H9 (cell line): Measurements from ENCODE around the gene DENND10. TPM values are rescaled to one million over a fixed set of nuclear protein-coding genes. Genes with fewer than 3 reads are reported as not detected.

ENCODE experiments used
- DNase-seq: peaks from one replicate; pipeline ENCODE4 v3.0.0-alpha.2; 2017
- H2AFZ ChIP-seq: one replicate; pipeline ENCODE4 v1.6.1; 2013; ENCODE audit warnings: mild to moderate bottlenecking, low read length, control low read depth, moderate library complexity
- H2AK5ac ChIP-seq: 2 replicates; pipeline ENCODE4 v1.6.1; 2013; ENCODE audit warnings: low read length, control low read depth, mixed read lengths; ENCODE audit not compliant: insufficient read length
- H2BK120ac ChIP-seq: one replicate; pipeline ENCODE4 v1.6.1; 2013; ENCODE audit warnings: low read depth, mild to moderate bottlenecking, low read length, control low read depth, inconsistent platforms; ENCODE audit not compliant: poor library complexity, severe bottlenecking
- H2BK12ac ChIP-seq: 2 replicates; pipeline ENCODE4 v1.6.1; 2013; ENCODE audit warnings: low read length, control low read depth, mixed read lengths, low read depth; ENCODE audit not compliant: insufficient read length
- H2BK15ac ChIP-seq: 2 replicates; pipeline ENCODE4 v1.6.1; 2013; ENCODE audit warnings: low read depth, low read length, control low read depth
- H2BK20ac ChIP-seq: one replicate; pipeline ENCODE4 v1.6.1; 2013; ENCODE audit warnings: low read depth, mild to moderate bottlenecking, low read length, control low read depth, inconsistent platforms; ENCODE audit not compliant: poor library complexity, severe bottlenecking
- H2BK5ac ChIP-seq: 2 replicates; pipeline ENCODE4 v1.6.1; 2013; ENCODE audit warnings: low read length, control low read depth, mixed read lengths; ENCODE audit not compliant: insufficient read length
- H3K14ac ChIP-seq: 2 replicates; pipeline ENCODE4 v1.6.1; 2013; ENCODE audit warnings: low read length, control low read depth; ENCODE audit not compliant: insufficient read depth
- H3K18ac ChIP-seq: 2 replicates; pipeline ENCODE4 v1.6.1; 2013; ENCODE audit warnings: low read depth, mild to moderate bottlenecking, mixed read lengths, low read length, control low read depth; ENCODE audit not compliant: insufficient read length
- H3K23ac ChIP-seq: 2 replicates; pipeline ENCODE4 v1.6.1; 2013; ENCODE audit warnings: low read length, control low read depth, mixed read lengths, low read depth; ENCODE audit not compliant: insufficient read length
- H3K23me2 ChIP-seq: 2 replicates; pipeline ENCODE4 v1.6.1; 2013; ENCODE audit warnings: low read depth, mild to moderate bottlenecking, mixed read lengths, low read length, control low read depth; ENCODE audit not compliant: insufficient read length, poor library complexity, severe bottlenecking
- H3K27ac ChIP-seq: 2 replicates; pipeline ENCODE4 v1.5.1; 2013; ENCODE audit warnings: low read length, control low read depth, mixed read lengths, low read depth; ENCODE audit not compliant: insufficient read length
- H3K27me3 ChIP-seq: 2 replicates; pipeline ENCODE4 v1.6.1; 2013; ENCODE audit warnings: low read length, control low read depth, inconsistent platforms; ENCODE audit not compliant: insufficient read depth
- H3K4ac ChIP-seq: 2 replicates; pipeline ENCODE4 v1.6.1; 2013; ENCODE audit warnings: low read depth, mild to moderate bottlenecking, control low read depth, inconsistent platforms, low read length, moderate library complexity
- H3K4me1 ChIP-seq: 2 replicates; pipeline ENCODE4 v1.6.1; 2013; ENCODE audit warnings: low read length, control low read depth, inconsistent platforms; ENCODE audit not compliant: insufficient read depth
- H3K4me2 ChIP-seq: 2 replicates; pipeline ENCODE4 v1.6.1; 2013; ENCODE audit warnings: low read length, control low read depth, mixed read lengths; ENCODE audit not compliant: insufficient read length, insufficient read depth
- H3K56ac ChIP-seq: 2 replicates; pipeline ENCODE4 v1.6.1; 2013; ENCODE audit warnings: low read depth, mild to moderate bottlenecking, mixed read lengths, low read length, control low read depth; ENCODE audit not compliant: insufficient read length
- H3K79me1 ChIP-seq: 2 replicates; pipeline ENCODE4 v1.6.1; 2013; ENCODE audit warnings: low read depth, mild to moderate bottlenecking, moderate library complexity, low read length, control low read depth, inconsistent platforms; ENCODE audit not compliant: insufficient read depth, poor library complexity, severe bottlenecking
- H3K79me2 ChIP-seq: 2 replicates; pipeline ENCODE4 v1.6.1; 2013; ENCODE audit warnings: low read length, control low read depth, inconsistent platforms; ENCODE audit not compliant: insufficient read depth
- H3K9ac ChIP-seq: 2 replicates; pipeline ENCODE4 v1.6.1; 2013; ENCODE audit warnings: low read length, control low read depth, mixed read lengths; ENCODE audit not compliant: insufficient read length; ENCODE audit errors: extremely low read depth
- H3K9me3 ChIP-seq: one replicate; pipeline ENCODE4 v1.6.1; 2013; ENCODE audit warnings: low read depth, low read length, inconsistent platforms; ENCODE audit not compliant: control insufficient read depth
- H3T11ph ChIP-seq: one replicate; pipeline ENCODE4 v1.6.1; 2013; ENCODE audit warnings: mild to moderate bottlenecking, low read length, control low read depth, inconsistent platforms
- H4K20me1 ChIP-seq: one replicate; pipeline ENCODE4 v1.6.1; 2013; ENCODE audit not compliant: control insufficient read depth, insufficient read length, insufficient read depth
- H4K5ac ChIP-seq: 2 replicates; pipeline ENCODE4 v1.6.1; 2013; ENCODE audit warnings: low read depth, mild to moderate bottlenecking, mixed read lengths, low read length, control low read depth; ENCODE audit not compliant: insufficient read length
- H4K8ac ChIP-seq: replicated peaks from 2 replicates; pipeline ENCODE4 v1.6.1; 2013; ENCODE audit warnings: low read length, control low read depth, mixed read lengths, low read depth; ENCODE audit not compliant: insufficient read length
- H4K91ac ChIP-seq: 2 replicates; pipeline ENCODE4 v1.6.1; 2013; ENCODE audit warnings: low read depth, mild to moderate bottlenecking, moderate library complexity, mixed read lengths, low read length, control low read depth; ENCODE audit not compliant: insufficient read length
- H3K27ac Mint-ChIP-seq, 3 experiments: 2 replicates in 2 of 3; 3 replicates in 1 of 3; pipeline ENCODE4 v1.8.0; 2020 to 2021; ENCODE audit warnings: mixed read lengths in 3 of 3, mild to moderate bottlenecking in 1 of 3, moderate library complexity in 1 of 3
- H3K27me3 Mint-ChIP-seq: 2 replicates; pipeline ENCODE4 v1.8.0; 2021; ENCODE audit warnings: low read depth, mild to moderate bottlenecking, moderate library complexity, mixed read lengths
- H3K36me3 Mint-ChIP-seq, 3 experiments: 2 replicates in 2 of 3; 3 replicates in 1 of 3; pipeline ENCODE4 v1.8.0; 2020 to 2021; ENCODE audit warnings: low read depth in 3 of 3, mixed read lengths in 3 of 3; ENCODE audit not compliant: insufficient read depth in 1 of 3
- H3K4me1 Mint-ChIP-seq, 2 experiments: 2 replicates each; pipeline ENCODE4 v1.8.0; 2020; ENCODE audit warnings: mixed read lengths in 2 of 2
- H3K4me3 Mint-ChIP-seq, 2 experiments: 2 replicates in 1 of 2; 3 replicates in 1 of 2; pipeline ENCODE4 v1.8.0; 2020 to 2021; ENCODE audit warnings: mild to moderate bottlenecking in 2 of 2, mixed read lengths in 2 of 2, moderate library complexity in 1 of 2
- H3K9me3 Mint-ChIP-seq, 2 experiments: 2 replicates in 1 of 2; 3 replicates in 1 of 2; pipeline ENCODE4 v1.8.0; 2020; ENCODE audit warnings: mild to moderate bottlenecking in 2 of 2, mixed read lengths in 2 of 2, moderate library complexity in 1 of 2
- WGBS: extraction: QIAGEN DNeasy Blood & Tissue Kit; methylation state at CpG from one replicate; pipeline ENCODE4 v1.1.7; 2013; ENCODE audit warnings: missing lambda C conversion rate, low lambda C conversion rate, mixed read lengths; ENCODE audit not compliant: insufficient read length; ENCODE audit errors: extremely low coverage; 5-methylcytosine and 5-hydroxymethylcytosine counted together
- total RNA-seq: library from RNA; stranded (reverse); gene quantifications from 2 replicates; pipeline ENCODE4 v1.2.1, GENCODE V29; 2021
- TF ChIP-seq, protein P1 (sequence below): fragments of 200-600 bp; sonication (generic); conservative IDR thresholded peaks from 3 replicates; pipeline ENCODE4 v1.8.0; 2021; ENCODE audit warnings: antibody characterized with exemption, mild to moderate bottlenecking

Gene DENND10
- total RNA-seq, 1 experiment from 2014 or later = 63.2 TPM

DNA sequence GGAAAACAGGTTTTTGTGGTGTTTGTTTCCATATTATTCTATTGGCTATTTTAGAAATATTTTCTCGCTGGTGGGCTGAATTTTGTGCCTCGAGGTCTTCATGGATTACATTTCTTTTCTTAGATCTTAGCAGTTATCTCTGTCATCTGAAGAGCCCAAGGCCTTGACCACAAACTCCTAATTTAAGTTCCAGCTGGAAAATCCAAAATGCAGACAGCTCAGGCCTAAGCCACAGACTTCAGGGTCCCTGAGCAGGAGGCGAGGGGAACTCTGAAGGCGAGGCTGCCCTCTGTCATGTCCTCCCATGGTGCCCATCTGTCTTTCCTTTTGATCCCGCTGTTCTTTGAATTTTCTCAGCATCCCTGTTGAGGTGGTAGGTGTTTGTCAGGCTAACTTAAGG is 14.3 kb downstream of the DENND10 start:
- no peak overlapping the region for H3K27ac Mint-ChIP-seq
- H4K8ac ChIP-seq = no peak overlapping the region
- no peaks in the 10 kb centered on the region for H3K23me2 ChIP-seq
- WGBS = no CpG with 5 or more reads among the region's 5 CpGs
- no peaks in the 10 kb centered on the region for H3K79me1 ChIP-seq
- H3K4ac ChIP-seq = no peak overlapping the region
- no peaks in the 10 kb centered on the region for H3K79me2 ChIP-seq
- no peak overlapping the region for H3K14ac ChIP-seq
- H3K27me3 ChIP-seq = no peaks in the 10 kb centered on the region
- H2BK5ac ChIP-seq = no peak overlapping the region
- H2BK12ac ChIP-seq = no peak overlapping the region
- H3T11ph ChIP-seq = no peak overlapping the region
- TF ChIP-seq, protein P1, sequence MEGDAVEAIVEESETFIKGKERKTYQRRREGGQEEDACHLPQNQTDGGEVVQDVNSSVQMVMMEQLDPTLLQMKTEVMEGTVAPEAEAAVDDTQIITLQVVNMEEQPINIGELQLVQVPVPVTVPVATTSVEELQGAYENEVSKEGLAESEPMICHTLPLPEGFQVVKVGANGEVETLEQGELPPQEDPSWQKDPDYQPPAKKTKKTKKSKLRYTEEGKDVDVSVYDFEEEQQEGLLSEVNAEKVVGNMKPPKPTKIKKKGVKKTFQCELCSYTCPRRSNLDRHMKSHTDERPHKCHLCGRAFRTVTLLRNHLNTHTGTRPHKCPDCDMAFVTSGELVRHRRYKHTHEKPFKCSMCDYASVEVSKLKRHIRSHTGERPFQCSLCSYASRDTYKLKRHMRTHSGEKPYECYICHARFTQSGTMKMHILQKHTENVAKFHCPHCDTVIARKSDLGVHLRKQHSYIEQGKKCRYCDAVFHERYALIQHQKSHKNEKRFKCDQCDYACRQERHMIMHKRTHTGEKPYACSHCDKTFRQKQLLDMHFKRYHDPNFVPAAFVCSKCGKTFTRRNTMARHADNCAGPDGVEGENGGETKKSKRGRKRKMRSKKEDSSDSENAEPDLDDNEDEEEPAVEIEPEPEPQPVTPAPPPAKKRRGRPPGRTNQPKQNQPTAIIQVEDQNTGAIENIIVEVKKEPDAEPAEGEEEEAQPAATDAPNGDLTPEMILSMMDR = no peak
- H3K4me2 ChIP-seq = no peak overlapping the region
- H3K4me1 ChIP-seq = no peaks in the 10 kb centered on the region
- DNase-seq = no peak
- H3K9me3 ChIP-seq = no peaks in the 10 kb centered on the region
- no peak overlapping the region for H4K5ac ChIP-seq
- H3K23ac ChIP-seq = no peak overlapping the region
- H4K91ac ChIP-seq = no peak overlapping the region
- no peak overlapping the region for H2BK15ac ChIP-seq
- H3K9me3 Mint-ChIP-seq = no peaks in the 10 kb centered on the region
- no peak overlapping the region for H3K56ac ChIP-seq
- no peaks in the 10 kb centered on the region for H4K20me1 ChIP-seq
- no peak overlapping the region for H2BK120ac ChIP-seq
- H2BK20ac ChIP-seq = no peak overlapping the region
- no peak overlapping the region for H3K4me3 Mint-ChIP-seq
- H2AK5ac ChIP-seq = no peak overlapping the region
- H3K36me3 Mint-ChIP-seq = peaks cover 42 to 81% (median 79%) of the 10 kb centered on the region in 3 experiments
- no peak overlapping the region for H2AFZ ChIP-seq
- H3K9ac ChIP-seq = no peak overlapping the region
- H3K18ac ChIP-seq = no peak overlapping the region
- no peaks in the 10 kb centered on the region for H3K27me3 Mint-ChIP-seq
- no peaks in the 10 kb centered on the region for H3K4me1 Mint-ChIP-seq
- H3K27ac ChIP-seq = no peak overlapping the region
